ENCODE data around the gene FAM177B.
A peak's percentile ranks its signal among the peaks of the same experiment; 100 is the strongest.

FAM177B gene

DNA sequence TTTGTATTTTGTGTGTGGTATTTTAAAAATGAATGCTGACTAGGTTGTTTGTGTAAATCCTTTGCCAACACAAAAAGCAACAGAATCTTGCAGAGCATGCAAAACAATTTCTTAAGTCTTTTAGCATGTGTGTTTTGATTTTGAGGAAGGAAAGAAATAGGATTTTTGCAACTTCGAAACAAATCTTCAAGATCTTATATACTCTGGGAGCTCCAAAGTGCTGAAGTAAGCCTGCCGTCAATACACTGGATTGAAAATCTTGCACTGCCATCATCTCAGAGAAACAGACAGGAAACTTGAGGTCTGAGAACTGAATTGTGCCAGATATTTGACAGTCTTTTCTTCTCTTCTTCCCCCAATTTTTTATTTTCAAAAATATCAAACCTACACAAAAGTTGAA, 48.5 kb downstream of the FAM177B start:
- no peak for DNase-seq
- no peak for TF ChIP-seq GATA1 (IDR thresholded peaks at IDR 0.05; ENCODE audit: low read depth, low read length)
- TF ChIP-seq POLR2A (IDR thresholded peaks at IDR 0.05; ENCODE audit: low read length) = no peak

DNA sequence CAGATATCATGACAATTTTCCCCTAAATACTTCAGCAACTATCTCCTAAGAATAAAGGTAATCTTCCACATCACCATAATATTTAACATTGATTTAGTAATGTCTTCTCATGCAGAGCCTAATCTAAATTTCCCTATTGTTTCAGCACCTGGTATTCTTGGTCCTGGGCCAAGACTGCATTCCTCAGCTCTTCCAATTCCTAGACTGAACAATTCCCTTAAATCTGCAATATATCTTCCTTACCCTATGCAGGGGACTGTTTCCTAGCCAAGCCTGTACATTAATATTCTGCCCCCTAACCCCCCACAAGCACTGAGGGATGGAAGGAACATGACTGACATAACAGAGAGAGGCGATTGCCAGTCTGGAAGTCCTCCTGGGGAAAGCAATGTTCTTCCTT, 49.1 kb downstream of the FAM177B start:
- DNase-seq = no peak

DNA sequence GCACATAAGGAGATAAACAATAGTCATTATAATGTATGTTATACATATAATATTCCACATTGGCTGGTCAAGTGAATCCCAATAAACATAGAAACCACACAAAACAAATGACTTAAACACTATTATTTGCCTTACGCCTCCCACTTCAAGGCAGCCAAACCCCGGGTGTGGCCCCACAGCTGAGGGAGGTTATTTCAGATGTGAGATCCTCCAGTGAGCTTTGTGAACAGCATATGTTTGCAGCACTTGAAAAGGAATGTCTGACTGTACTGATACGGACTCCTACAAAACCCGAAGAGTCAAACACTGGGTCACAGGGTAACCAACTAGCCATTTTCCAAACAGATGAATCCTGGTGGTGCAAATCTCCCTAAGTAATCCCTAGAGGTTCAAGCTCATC, 50.7 kb downstream of the FAM177B start:
- no peak for DNase-seq

More for the DNA sequence above, 49.1 kb downstream of the FAM177B start:
- TF ChIP-seq GATA1 (IDR thresholded peaks at IDR 0.05; ENCODE audit: low read depth, low read length) (no peak), POLR2A (IDR thresholded peaks at IDR 0.05; ENCODE audit: low read length) (no peak)

DNA sequence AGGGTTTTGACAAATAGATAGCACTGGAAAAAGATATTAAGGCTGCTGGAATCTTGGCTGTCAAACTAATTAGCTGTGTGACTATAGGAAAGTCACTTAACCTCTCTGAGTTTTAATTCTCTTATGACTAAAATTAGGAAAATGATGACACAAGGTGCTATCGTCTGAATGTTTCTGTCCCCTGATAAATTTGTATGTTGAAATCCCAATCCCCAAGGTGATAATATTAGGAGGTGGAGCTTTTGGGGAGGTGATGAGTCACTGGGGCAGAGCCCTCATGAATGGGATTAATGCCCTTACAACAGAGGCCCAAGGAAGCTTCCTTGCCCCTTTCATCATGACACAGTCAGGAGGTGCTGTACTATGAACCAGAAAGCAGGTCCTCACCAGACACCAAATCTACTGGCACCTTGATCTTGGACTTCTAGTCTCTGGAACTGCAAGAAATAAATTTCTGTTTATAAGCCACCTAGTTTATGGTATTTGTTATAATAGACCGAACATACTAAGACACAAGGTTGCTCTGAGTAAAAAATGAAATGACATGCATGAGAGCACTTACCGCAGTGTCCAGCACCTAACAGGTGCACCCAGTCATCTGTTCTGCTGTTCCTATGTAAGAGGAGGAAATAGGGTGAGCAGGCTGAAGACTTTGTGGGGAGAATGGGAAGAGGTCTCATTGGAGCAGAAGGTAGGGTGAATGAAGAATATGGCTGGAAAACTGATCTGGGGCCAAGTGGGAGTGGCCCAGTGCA, 51.6 kb downstream of the FAM177B start:
- DNase-seq = no peak
- no peak for TF ChIP-seq POLR2A (IDR thresholded peaks at IDR 0.05; ENCODE audit: low read length)
- no peak for TF ChIP-seq GATA1 (IDR thresholded peaks at IDR 0.05; ENCODE audit: low read depth, low read length)

More for the DNA sequence above, 50.7 kb downstream of the FAM177B start:
- TF ChIP-seq GATA1 (IDR thresholded peaks at IDR 0.05; ENCODE audit: low read depth, low read length) (no peak), POLR2A (IDR thresholded peaks at IDR 0.05; ENCODE audit: low read length) (no peak)

DNA sequence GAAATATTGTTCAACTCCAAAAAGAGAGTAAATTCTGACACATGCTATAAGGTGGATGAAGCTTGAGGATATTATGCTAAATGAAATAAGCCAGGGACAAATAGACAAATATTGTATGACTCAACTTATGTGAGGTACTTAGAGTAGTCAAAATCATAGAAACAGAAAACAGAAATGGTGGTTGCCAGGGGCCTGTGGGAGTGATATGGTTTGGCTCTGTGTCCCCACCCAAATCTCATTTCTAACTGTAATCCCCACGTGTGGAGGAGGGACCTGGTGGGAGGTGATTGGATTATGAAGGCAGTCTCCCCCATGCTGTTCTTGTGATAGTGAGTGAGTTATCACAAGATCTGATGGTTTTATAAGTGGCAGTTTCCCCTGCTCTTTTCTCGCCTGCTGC, 53.1 kb downstream of the FAM177B start:
- TF ChIP-seq GATA1 (IDR thresholded peaks at IDR 0.05; ENCODE audit: low read depth, low read length) (no peak), POLR2A (IDR thresholded peaks at IDR 0.05; ENCODE audit: low read length) (no peak)
- no peak for DNase-seq

DNA sequence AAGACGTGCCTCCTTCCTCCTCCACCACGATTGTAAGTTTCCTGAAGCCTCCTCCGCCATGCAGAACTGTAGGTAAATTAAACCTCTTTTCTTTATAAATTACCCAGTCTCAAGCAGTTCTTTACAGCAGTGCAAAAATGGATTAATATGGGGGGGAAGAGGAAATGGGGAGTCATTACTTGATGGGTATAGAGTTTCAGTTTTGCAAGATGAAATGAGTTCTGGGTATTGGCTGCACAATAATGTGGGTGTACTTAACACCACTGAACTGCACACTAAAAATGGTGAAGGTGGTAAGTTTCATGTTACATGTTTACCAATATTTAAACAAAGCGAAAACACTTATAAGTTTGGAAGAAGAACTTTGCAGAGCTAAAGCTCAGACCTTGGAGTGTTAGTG, 53.5 kb downstream of the FAM177B start:
- no peak for DNase-seq
- TF ChIP-seq GATA1 (IDR thresholded peaks at IDR 0.05; ENCODE audit: low read depth, low read length) (no peak), POLR2A (IDR thresholded peaks at IDR 0.05; ENCODE audit: low read length) (no peak)

DNA sequence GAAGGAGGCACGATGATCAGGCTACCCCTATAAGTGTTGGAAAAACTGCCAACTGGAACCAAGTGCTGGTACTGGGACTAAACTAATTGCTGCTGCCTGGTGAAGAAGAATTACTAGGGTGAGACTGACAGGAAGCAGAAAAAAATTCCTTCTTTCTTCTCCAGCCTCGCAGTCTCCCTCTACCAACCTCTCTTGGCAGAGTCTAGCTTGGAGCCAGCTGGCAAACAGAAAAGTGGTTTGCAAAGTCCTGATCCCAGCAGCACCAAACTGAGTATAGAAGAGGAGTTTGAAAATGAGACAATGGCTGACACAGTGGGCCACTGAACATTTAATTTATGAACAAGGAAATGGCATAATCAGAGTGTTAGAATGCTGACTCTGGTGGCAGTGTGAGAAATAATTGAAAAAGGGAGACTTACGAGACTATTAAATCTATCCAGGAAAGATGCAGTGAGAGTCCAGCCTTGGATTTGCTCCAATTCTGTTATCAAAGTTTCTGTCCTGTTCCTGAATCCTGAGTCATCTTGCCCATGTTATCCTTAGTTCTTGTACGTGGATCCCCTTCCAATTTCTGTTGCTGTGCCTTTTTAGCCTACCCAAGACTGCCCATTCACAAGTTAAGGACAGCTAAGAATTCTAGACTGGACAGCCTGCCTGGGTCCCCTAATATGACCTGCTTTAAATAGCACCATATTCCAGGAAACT, 54.2 kb downstream of the FAM177B start:
- TF ChIP-seq POLR2A (IDR thresholded peaks at IDR 0.05; ENCODE audit: low read length) (no peak), GATA1 (IDR thresholded peaks at IDR 0.05; ENCODE audit: low read depth, low read length) (no peak)
- no peak for DNase-seq

DNA sequence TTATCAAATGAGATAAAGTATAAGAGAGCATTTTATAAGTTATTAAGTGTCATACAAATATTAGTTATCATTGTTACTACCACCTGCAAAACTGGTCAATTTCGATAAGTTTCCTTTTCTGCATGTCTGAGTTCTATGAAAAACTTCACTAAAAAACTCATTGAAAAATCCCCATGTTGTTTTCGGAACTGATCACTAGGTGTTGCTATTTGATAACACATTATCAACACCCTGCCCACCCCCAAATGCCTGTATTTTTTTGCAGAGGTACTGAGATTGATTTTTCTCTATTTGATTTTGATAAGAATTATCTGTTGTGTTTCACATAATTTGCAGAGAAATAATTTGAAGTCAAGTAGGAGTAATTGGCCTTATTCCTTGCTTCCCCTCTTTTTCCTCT, 55.7 kb downstream of the FAM177B start:
- DNase-seq = peak in 1 of 2 experiments; percentile 7

DNA sequence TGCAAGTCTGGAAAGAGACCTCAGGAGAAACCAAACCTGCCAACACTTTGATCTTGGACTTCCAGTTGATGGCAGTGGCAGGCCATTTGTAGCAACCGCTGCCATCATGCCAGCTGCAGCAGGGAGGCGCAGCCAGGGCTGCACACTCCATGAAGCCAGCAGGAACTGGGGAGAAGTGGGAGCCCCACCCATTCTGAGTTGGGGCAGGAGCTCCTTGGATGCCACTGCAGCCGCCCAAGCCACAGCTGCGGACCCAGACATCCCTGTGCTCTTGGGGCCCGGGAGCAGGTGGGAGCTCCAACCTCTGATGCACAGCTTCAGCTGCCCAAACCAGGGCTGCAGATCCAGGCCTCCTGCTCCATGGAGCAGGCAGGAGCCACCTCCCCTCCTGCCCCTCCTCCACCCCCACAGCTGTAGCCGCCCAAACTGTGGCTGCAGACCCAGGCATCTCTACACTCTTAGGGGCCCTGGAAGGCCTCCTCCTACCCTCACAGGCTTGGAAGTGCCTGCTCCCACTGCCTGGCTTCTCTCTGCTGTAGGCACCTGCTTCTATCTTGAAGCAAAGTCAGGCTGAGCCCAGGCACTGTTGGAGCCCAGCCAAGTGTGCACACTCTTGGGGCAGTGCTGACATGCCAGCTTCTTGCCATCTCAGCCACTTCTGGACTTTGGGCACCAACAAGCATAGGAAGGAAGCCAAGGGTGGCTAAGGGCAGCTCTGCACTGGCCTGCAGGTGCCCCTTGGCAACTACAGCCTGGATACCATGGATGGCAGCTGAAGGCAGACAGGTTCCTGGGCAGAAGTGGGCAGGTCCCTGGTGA, 57.9 kb downstream of the FAM177B start:
- TF ChIP-seq POLR2A (IDR thresholded peaks at IDR 0.05; ENCODE audit: low read length) (no peak), GATA1 (IDR thresholded peaks at IDR 0.05; ENCODE audit: low read depth, low read length) (no peak)
- no peak for DNase-seq

More for the DNA sequence above, 55.7 kb downstream of the FAM177B start:
- no peak for TF ChIP-seq POLR2A (IDR thresholded peaks at IDR 0.05; ENCODE audit: low read length)
- no peak for TF ChIP-seq GATA1 (IDR thresholded peaks at IDR 0.05; ENCODE audit: low read depth, low read length)

DNA sequence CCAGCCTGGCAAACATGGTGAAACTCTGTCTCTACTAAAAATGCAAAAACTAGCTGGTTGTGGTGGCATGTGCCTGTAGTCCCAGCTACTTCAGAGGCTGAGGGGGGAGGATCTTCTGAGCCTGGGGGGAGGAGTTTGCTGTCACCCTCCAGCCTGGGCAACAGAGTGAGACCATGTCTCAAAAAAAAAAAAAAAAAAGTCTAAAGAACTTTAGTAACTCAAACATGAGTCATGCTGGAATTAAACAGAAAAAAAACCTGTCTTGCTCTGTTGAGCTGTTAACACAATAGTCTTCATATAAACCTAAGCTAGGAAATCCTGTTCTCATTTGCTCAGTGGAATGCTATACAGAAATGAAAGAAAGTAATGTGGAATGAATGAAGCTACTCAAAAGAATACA, 61.1 kb downstream of the FAM177B start:
- no peak for DNase-seq
- TF ChIP-seq GATA1 (IDR thresholded peaks at IDR 0.05; ENCODE audit: low read depth, low read length) (no peak), POLR2A (IDR thresholded peaks at IDR 0.05; ENCODE audit: low read length) (no peak)

DNA sequence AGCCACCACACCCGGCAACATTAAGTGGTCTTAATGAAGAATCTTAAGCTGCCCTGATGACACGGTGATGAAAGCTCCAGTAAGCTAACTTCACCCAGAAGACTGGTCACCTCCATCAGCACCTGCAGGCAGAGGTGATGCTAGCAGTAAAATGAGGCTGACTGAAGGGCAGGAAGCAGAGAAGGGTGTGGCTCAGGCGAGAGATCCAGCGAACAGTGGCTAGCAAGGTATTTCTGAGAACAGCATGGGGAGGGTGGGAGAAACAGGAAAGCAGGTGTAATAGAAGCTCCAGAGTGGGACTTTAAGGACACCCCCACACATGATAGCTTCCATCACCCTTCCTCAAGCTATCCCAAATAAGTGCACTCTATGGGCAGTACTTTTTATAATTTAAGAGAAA, 62.0 kb downstream of the FAM177B start:
- TF ChIP-seq GATA1 (IDR thresholded peaks at IDR 0.05; ENCODE audit: low read depth, low read length) (no peak), POLR2A (IDR thresholded peaks at IDR 0.05; ENCODE audit: low read length) (no peak)
- no peak for DNase-seq
